ENCODE data around the gene KRT5.

The KRT5 gene

DNA sequence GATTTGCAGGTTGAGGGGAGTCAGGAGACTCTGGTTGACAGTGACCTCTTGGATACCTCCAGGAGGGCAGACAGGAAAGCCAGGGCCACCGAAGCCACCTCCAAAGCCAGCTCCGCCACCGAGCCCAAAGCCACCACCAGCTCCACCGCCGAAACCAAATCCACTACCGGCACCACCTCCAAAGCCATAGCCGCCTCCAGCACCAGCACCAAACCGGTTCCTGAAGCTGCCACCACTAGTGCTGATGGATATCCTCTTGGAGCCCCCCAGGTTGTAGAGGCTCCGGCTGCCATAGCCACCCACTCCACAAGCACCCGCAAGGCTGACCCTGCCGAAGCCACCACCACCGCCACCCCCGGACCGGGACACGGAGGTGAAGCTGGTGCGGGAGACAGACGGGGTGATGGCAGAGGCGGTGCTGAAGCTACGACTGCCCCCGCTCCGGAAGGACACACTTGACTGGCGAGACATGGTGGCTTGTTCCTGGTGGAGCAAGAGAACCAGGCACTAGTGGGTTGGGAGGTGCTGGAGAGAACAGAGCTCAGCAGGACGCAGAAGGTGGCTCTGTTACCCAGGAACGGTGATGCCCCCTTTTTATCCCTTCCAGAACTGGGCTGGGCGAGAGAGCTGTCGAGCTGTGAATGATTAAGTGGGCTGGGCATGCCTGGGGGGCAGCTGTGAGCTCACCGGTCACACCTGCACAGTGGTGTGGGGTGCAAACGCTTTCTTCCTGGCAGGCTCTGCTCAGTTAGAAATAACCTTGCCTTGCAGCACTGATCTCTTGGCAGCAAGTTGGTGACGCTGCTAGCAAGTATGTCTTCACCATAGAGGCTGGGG, at the start of gene KRT5:
Gene KRT5 (minus strand): TSS at position 569 of the 837 bp plus-strand sequence. CDS start 98 bp downstream, at position 471.
- no peaks in the 10 kb centered on the region for H3K4me1 Mint-ChIP-seq
- no peaks in the 10 kb centered on the region for H3K36me3 Mint-ChIP-seq (ENCODE audit: low read depth)
- no peak for ATAC-seq
- no peaks in the 10 kb centered on the region for H3K9me3 Mint-ChIP-seq
- H3K27me3 Mint-ChIP-seq, result no peaks in the 10 kb centered on the region
- no peak within 1 kb of the TSS for H3K4me3 Mint-ChIP-seq
- no peak for DNase-seq
- H3K27ac Mint-ChIP-seq, result no peak within 1 kb of the TSS

DNA sequence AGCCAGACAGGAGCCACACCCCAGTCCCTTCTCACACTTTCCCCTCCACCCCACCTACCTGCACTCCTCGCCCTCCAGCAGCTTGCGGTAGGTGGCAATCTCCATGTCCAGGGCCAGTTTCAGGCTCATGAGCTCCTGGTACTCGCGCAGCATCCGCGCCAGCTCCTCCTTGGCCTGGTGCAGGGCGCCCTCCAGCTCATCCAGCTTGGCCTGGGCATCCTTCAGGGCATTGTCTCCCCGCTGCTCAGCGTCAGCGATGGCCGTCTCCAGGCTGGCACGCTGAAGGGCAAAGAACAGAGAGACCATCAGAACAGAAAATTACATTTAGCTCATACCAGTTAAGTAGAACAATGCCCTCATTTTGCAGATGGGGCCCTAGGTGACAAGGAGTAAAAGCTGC, 47.9 kb upstream of the KRT5 start:
- H3K36me3 Mint-ChIP-seq (ENCODE audit: low read depth), result no peaks in the 10 kb centered on the region
- H3K9me3 Mint-ChIP-seq, result no peaks in the 10 kb centered on the region

DNA sequence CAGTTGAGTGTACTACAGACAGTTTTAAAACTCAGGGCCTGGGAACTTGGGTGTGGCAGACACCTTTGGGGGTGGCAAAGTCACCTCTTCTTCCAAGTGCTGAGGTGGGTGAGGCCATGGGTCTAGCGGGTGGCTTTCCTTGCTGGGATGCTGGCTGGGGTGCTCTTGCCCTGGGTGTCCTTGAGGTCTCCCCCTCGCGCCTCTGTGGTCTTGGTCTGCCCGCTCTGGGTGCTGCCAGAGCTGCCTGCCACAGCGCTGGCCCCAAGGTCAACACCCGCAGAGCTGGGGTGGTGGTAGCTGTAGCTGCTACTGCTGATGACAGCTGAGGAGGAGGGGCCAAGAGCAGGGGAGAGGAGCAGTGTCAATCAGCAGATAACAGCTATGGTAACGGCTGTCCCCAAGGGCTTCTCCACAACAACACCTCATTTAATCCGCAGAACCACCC, 46.7 kb upstream of the KRT5 start:
- no peaks in the 10 kb centered on the region for H3K36me3 Mint-ChIP-seq (ENCODE audit: low read depth)
- peaks cover 4% of the 10 kb centered on the region for H3K4me1 Mint-ChIP-seq
- peaks cover 7% of the 10 kb centered on the region for H3K27me3 Mint-ChIP-seq
- no peak overlapping the region for H3K4me3 Mint-ChIP-seq
- ATAC-seq, result no peak
- H3K27ac Mint-ChIP-seq, result no peak overlapping the region
- no peaks in the 10 kb centered on the region for H3K9me3 Mint-ChIP-seq
- peak; percentile 6 for DNase-seq

More for the DNA sequence above, 47.9 kb upstream of the KRT5 start:
- peaks cover 9% of the 10 kb centered on the region for H3K27me3 Mint-ChIP-seq
- H3K4me3 Mint-ChIP-seq, result no peak overlapping the region
- ATAC-seq (no peak), DNase-seq (no peak)
- H3K4me1 Mint-ChIP-seq, result peaks cover 4% of the 10 kb centered on the region
- no peak overlapping the region for H3K27ac Mint-ChIP-seq

DNA sequence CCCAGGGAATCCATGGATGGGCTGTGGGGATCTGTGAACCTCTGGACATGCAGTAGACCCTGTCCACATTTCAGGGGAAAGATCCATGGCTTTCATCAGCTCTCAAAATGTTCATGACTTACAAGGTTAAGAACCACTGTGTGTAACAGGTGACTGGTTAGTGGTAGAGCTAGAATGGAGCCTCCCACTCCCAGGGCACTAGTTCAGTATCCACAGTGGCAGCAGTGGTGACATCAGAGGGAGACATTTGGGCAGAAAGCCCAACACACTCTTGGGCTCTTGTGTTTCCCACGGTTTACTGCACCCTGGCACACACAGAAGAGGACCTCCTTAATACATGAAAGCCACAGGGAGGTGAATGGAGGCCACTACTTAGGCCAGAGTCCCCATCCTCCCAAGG, 44.4 kb upstream of the KRT5 start:
- DNase-seq, result no peak
- Mint-ChIP-seq H3K27ac (no peak overlapping the region), H3K36me3 (ENCODE audit: low read depth) (no peaks in the 10 kb centered on the region), H3K4me3 (no peak overlapping the region), H3K4me1 (peaks cover 4% of the 10 kb centered on the region), H3K9me3 (no peaks in the 10 kb centered on the region), H3K27me3 (peaks cover 17% of the 10 kb centered on the region)
- no peak for ATAC-seq

DNA sequence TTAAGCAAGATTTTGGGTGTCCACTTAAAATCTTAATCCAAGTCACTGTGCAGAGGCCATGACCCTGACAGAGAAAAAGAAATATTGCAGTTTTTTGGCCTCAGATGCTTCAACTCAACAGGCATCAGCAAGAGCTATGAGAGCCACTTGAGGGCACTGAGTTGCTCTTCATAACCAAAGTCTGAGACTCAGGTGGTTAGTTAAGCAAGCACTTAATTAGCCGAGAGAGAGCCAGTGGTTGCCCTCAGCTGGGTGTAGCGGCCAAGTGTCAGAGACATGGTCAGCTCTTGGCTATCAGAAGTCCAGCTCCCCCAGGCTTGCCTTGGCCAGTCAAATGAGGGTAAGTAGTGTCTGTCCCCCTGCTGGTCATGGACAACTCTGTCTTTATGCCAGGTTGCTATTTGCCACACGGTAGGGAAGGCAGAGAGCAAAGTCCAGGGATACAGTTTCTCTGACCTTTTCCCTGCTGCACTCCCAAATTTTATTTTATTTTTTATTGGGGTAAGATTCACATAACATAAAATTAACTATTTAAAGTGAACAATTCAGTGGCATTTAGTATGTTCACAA, 41.8 kb upstream of the KRT5 start:
- Mint-ChIP-seq H3K4me1 (peaks cover 5% of the 10 kb centered on the region), H3K9me3 (no peaks in the 10 kb centered on the region), H3K27me3 (peaks cover 17% of the 10 kb centered on the region), H3K27ac (no peak overlapping the region), H3K36me3 (ENCODE audit: low read depth) (no peaks in the 10 kb centered on the region), H3K4me3 (no peak overlapping the region)
- ATAC-seq (no peak), DNase-seq (no peak)

DNA sequence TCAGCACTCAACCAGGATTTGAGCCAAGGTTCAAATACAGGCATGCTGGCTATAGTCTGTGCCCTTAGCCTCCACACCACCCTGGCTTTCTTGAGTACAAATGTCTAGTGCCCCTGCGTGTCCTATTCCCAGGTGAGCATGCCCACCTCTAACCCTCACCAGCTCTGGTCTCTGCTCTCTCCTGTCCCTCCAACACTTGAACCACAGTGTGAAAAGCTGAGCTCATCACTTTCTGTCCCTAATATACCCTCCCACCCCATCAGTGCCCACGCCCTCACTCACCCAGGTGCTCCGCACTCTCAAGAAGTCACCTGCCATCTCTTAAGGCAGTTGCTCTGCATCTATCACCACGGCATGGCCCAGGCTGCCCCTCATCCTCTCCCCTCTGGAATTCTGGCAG, 39.8 kb upstream of the KRT5 start:
- no peak overlapping the region for H3K27ac Mint-ChIP-seq
- no peak for DNase-seq
- H3K9me3 Mint-ChIP-seq, result no peaks in the 10 kb centered on the region
- peaks cover 13% of the 10 kb centered on the region for H3K27me3 Mint-ChIP-seq
- peaks cover 5% of the 10 kb centered on the region for H3K4me1 Mint-ChIP-seq
- no peaks in the 10 kb centered on the region for H3K36me3 Mint-ChIP-seq (ENCODE audit: low read depth)
- ATAC-seq, result no peak
- H3K4me3 Mint-ChIP-seq, result no peak overlapping the region

DNA sequence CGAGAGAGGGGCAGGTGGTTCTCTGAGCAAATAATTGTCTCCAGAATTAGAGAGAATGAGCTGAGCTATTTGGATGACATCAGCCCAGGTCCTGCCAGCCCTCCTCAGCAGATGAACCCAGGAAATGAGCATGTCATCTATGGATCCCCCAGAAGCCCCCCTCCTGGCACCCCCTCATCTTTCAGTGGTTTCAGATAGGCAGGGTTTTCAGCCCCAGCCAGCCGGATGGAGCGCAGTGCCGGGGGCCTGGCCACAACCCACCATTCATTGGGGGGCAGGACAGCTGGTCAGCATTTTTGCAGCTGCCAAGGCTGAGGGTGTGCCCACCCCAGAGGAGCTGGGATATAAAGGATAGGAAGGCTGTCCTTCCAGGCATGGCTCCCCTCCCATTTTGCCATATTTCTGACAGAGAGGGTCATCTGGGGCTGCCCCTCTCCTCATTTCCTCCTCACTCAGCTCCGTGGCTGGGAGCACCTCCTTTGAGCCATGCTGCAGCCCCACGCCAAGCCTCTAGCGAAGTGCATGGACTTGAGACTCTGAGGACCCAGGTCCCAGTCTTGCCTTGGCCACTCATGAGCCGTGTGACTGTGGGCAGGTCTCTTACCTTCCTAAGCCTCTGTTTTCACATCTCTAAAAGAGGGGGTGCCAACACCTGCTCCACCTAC, 38.7 kb upstream of the KRT5 start:
- peaks cover 15% of the 10 kb centered on the region for H3K27me3 Mint-ChIP-seq
- no peaks in the 10 kb centered on the region for H3K36me3 Mint-ChIP-seq (ENCODE audit: low read depth)
- no peaks in the 10 kb centered on the region for H3K9me3 Mint-ChIP-seq
- DNase-seq (no peak), ATAC-seq (no peak)
- no peak overlapping the region for H3K4me3 Mint-ChIP-seq
- H3K27ac Mint-ChIP-seq, result no peak overlapping the region
- peaks cover 5% of the 10 kb centered on the region for H3K4me1 Mint-ChIP-seq

DNA sequence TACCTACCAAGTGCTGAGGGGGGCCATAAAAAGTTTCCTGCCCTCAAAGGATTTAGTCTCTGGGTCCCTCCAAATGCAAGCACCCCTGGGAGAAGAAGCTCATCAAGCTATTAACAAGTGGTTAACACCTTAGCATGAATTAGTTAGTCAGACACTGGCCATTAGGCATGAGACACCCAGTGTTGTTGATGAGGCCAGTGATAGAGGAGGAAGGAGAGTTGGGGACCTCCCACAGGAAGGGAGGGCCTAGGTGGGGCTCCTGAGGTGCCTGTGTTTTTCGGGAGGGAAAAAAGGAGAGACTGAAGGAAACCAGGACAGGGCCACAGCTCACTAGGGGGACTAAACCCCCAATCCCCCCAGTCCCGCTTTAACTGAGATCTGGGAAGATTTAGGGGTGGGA, 37.3 kb upstream of the KRT5 start:
- Mint-ChIP-seq H3K9me3 (no peaks in the 10 kb centered on the region), H3K4me3 (no peak overlapping the region), H3K4me1 (peaks cover 5% of the 10 kb centered on the region), H3K36me3 (ENCODE audit: low read depth) (no peaks in the 10 kb centered on the region), H3K27ac (no peak overlapping the region), H3K27me3 (peaks cover 15% of the 10 kb centered on the region)
- no peak for DNase-seq
- no peak for ATAC-seq

DNA sequence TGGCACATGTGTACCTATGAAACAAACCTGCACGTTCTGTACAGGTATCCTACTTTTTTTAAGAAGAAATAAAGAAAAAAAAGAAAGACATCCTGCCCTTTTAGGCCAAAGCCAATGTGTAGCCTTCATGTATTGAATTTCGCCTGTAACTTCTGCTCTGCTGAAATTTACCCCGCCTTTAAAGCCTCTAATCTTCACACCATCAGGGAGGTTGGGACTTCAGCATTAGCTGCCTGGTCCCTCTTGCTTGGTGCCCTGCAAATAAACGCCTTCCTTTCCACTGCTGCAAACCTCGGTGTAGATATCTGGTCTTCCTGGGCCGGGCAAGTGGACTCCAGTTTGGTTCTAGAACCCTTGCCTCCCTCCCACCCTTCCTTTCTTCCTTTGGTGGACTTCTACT, 35.4 kb upstream of the KRT5 start:
- no peak overlapping the region for H3K4me3 Mint-ChIP-seq
- no peak overlapping the region for H3K27ac Mint-ChIP-seq
- no peaks in the 10 kb centered on the region for H3K36me3 Mint-ChIP-seq (ENCODE audit: low read depth)
- ATAC-seq (no peak), DNase-seq (no peak)
- no peaks in the 10 kb centered on the region for H3K9me3 Mint-ChIP-seq
- H3K4me1 Mint-ChIP-seq, result peaks cover 5% of the 10 kb centered on the region
- H3K27me3 Mint-ChIP-seq, result peaks cover 8% of the 10 kb centered on the region

DNA sequence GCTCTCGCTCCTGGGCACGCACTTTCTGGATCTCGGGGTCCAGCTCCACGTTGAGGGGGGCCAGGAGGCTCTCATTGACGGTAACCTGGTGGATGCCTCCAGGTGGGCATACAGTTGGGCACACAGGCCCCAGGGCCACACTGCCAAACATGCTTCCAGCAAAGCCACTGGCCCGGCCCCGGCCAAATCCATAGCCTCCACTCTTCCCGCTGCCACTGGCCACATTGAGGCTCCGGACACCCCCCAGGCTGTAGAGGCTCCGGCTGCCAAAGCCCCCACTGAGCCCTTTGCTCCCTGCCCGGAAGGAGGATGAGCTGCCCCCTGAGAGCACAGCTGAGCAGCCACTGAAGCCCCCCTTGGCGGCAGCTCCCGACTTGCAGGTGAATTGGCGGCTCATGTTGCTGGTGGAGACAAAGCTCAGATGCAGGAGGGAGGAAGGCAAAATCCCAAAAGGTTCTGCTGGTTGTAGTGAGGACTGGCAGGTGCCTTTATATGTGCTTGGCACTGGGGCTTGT, 32.5 kb upstream of the KRT5 start, which contains the start of gene KRT71:
Gene KRT71 (minus strand): TSS at position 465 of the 515 bp plus-strand sequence. CDS start 68 bp downstream, at position 397.
- DNase-seq (no peak), ATAC-seq (no peak)
- H3K36me3 Mint-ChIP-seq (ENCODE audit: low read depth), result no peaks in the 10 kb centered on the region
- H3K4me1 Mint-ChIP-seq, result peaks cover 2% of the 10 kb centered on the region
- H3K9me3 Mint-ChIP-seq, result no peaks in the 10 kb centered on the region
- no peak within 1 kb of the TSS for H3K4me3 Mint-ChIP-seq
- H3K27me3 Mint-ChIP-seq, result peaks cover 2% of the 10 kb centered on the region
- H3K27ac Mint-ChIP-seq, result no peak within 1 kb of the TSS

DNA sequence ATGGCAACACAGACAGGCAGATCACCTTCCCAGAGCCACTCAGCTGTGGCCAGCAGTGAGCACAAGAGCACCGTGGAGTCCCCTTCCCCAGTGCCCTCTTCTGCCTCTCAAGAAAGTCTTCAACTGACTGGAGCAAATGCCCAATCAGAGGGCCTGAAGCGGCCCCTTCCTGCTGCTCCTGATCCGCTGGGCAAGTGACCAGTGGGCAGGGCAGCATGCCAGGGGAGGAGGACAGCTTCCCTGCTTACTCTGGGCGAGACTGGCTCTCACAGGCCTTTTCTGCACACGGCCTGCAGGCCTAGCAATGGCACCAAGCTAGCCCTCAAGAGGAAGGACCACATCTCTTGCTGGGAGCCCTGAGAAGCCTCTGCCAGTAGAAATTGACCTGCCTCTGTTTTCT, 31.9 kb upstream of the KRT5 start:
- H3K4me1 Mint-ChIP-seq, result no peaks in the 10 kb centered on the region
- H3K36me3 Mint-ChIP-seq (ENCODE audit: low read depth), result no peaks in the 10 kb centered on the region
- H3K4me3 Mint-ChIP-seq, result no peak overlapping the region
- peaks cover 2% of the 10 kb centered on the region for H3K27me3 Mint-ChIP-seq
- DNase-seq, result no peak
- H3K27ac Mint-ChIP-seq, result no peak overlapping the region
- no peak for ATAC-seq
- no peaks in the 10 kb centered on the region for H3K9me3 Mint-ChIP-seq

DNA sequence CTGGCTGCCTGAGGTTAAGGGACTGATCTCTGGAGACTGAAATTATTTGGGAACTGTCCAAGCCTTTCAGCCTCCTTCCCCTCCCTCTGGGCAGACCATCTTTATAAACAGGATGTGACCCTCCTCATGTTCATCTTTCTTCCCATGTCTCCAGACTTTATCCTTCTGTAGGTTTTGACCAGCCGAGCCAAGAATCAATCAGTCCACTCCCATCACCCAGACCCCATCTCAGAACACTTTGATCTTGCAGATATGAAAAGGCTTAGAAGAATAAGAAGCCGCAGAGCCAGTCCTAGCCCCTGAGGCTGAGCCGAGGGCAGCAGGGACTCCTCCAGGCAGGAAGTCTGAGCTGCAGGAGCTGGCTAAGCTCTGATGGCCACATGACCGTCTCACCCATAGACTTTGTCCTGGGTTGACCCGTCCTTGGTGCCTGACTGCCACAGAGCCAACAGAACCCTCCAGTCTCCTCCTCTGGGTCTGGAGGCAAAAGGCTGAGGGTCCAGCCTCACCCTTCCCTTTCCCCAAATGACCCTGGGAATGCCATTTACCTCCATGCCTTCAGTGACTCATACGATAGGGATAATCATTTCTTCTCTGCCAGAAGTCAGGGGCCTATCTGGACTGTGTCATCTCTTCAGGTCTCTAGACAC, 31.1 kb upstream of the KRT5 start:
- Mint-ChIP-seq H3K4me1 (no peaks in the 10 kb centered on the region), H3K4me3 (no peak overlapping the region), H3K36me3 (ENCODE audit: low read depth) (no peaks in the 10 kb centered on the region), H3K27ac (no peak overlapping the region), H3K9me3 (no peaks in the 10 kb centered on the region), H3K27me3 (peaks cover 2% of the 10 kb centered on the region)
- no peak for ATAC-seq
- no peak for DNase-seq

DNA sequence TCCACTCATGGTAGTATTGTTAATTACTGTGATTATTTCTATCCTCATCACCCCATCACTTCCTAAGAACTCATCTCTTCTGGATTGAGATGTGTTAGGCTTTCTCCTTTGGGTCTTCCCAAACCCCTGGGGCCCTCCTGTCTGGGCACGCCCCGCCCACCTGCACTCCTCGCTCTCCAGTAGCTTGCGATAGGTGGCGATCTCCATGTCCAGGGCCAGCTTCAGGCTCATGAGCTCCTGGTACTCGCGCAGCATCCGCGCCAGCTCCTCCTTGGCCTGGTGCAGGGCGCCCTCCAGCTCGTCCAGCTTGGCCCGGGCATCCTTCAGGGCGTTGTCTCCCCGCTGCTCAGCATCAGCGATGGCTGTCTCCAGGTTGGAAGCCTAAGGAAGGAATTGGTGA, 25.9 kb upstream of the KRT5 start:
- no peaks in the 10 kb centered on the region for H3K27me3 Mint-ChIP-seq
- no peaks in the 10 kb centered on the region for H3K36me3 Mint-ChIP-seq (ENCODE audit: low read depth)
- no peak for ATAC-seq
- no peaks in the 10 kb centered on the region for H3K9me3 Mint-ChIP-seq
- H3K4me3 Mint-ChIP-seq, result no peak overlapping the region
- DNase-seq, result no peak
- H3K27ac Mint-ChIP-seq, result no peak overlapping the region
- peaks cover 6% of the 10 kb centered on the region for H3K4me1 Mint-ChIP-seq

Data from activated naive CD8-positive, alpha-beta T cell treated with anti-CD3 and anti-CD28 coated beads, Interleukin-2, amount 50 U/mL, for 24 hours (primary cell).